ENCODE data around the gene CALM3.

- TF ChIP-seq, protein P1, sequence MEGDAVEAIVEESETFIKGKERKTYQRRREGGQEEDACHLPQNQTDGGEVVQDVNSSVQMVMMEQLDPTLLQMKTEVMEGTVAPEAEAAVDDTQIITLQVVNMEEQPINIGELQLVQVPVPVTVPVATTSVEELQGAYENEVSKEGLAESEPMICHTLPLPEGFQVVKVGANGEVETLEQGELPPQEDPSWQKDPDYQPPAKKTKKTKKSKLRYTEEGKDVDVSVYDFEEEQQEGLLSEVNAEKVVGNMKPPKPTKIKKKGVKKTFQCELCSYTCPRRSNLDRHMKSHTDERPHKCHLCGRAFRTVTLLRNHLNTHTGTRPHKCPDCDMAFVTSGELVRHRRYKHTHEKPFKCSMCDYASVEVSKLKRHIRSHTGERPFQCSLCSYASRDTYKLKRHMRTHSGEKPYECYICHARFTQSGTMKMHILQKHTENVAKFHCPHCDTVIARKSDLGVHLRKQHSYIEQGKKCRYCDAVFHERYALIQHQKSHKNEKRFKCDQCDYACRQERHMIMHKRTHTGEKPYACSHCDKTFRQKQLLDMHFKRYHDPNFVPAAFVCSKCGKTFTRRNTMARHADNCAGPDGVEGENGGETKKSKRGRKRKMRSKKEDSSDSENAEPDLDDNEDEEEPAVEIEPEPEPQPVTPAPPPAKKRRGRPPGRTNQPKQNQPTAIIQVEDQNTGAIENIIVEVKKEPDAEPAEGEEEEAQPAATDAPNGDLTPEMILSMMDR (IDR thresholded peaks at IDR 0.05): peak; percentile 27; the same call in 1 of the 2 replicates
- no peak for TF ChIP-seq FOSL2 (IDR thresholded peaks at IDR 0.05; ENCODE audit: borderline replicate concordance, low read depth)
- no peak for TF ChIP-seq POLR2AphosphoS5 (IDR thresholded peaks at IDR 0.05; ENCODE audit: low read depth, low read length)
- TF ChIP-seq SIN3A (IDR thresholded peaks at IDR 0.05; ENCODE audit: borderline replicate concordance, low read depth, low read length): no peak
- no peak for TF ChIP-seq TCF12 (IDR thresholded peaks at IDR 0.05)
- TF ChIP-seq, protein P2, sequence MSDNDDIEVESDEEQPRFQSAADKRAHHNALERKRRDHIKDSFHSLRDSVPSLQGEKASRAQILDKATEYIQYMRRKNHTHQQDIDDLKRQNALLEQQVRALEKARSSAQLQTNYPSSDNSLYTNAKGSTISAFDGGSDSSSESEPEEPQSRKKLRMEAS (IDR thresholded peaks at IDR 0.05; ENCODE audit: low read depth): no peak
- TF ChIP-seq MXI1 (IDR thresholded peaks at IDR 0.05; ENCODE audit: low read depth, low read length): no peak
- TF ChIP-seq ZBTB33 (IDR thresholded peaks at IDR 0.05; ENCODE audit: borderline replicate concordance, low read depth): no peak
- TF ChIP-seq EP300 (IDR thresholded peaks at IDR 0.05; ENCODE audit: borderline replicate concordance in 1 of 2, low read depth in 1 of 2, low read length in 1 of 2): no peak
- TF ChIP-seq GATA2 (CRISPR knock-in tag; IDR thresholded peaks at IDR 0.05): no peak
- TF ChIP-seq REST (IDR thresholded peaks at IDR 0.05; ENCODE audit: low read depth, low read length): no peak
These were observed 20.3 kb downstream of the CALM3 start for GRCh38 chr19:46621191-46622117.
